NCI-H1436 (cell line): ENCODE data around the gene CCDC27.

ENCODE experiments used
- DNase-seq: peaks from one replicate; lab custom pipeline; 2025; lab: John Stamatoyannopoulos, UW

The CCDC27 gene

GRCh38 chr1:3752400-3752945 is at the start of gene CCDC27:
Gene CCDC27 (plus strand): TSS chr1:3752450. CDS start chr1:3752482, 32 bp downstream.
- DNase-seq: no peak

GRCh38 chr1:3702528-3702927 is 49.7 kb upstream of the CCDC27 start:
- no peak for DNase-seq

- DNase-seq: no peak
Observed at GRCh38 chr1:3702990-3703728, 49.1 kb upstream of the CCDC27 start.

GRCh38 chr1:3703786-3704371 is 48.4 kb upstream of the CCDC27 start:
- DNase-seq: no peak

GRCh38 chr1:3705341-3705950 is 46.8 kb upstream of the CCDC27 start:
- DNase-seq: no peak

- no peak for DNase-seq
Observed at GRCh38 chr1:3706651-3707297, 45.5 kb upstream of the CCDC27 start.

GRCh38 chr1:3707298-3707938 is 44.8 kb upstream of the CCDC27 start:
- no peak for DNase-seq

GRCh38 chr1:3707939-3708328 is 44.3 kb upstream of the CCDC27 start:
- no peak for DNase-seq

- DNase-seq: no peak
Observed at GRCh38 chr1:3708791-3709190, 43.5 kb upstream of the CCDC27 start.

GRCh38 chr1:3710251-3710650 is 42.0 kb upstream of the CCDC27 start:
- DNase-seq: no peak

GRCh38 chr1:3711381-3711779 is 40.9 kb upstream of the CCDC27 start:
- DNase-seq: no peak

GRCh38 chr1:3711780-3712451 is 40.3 kb upstream of the CCDC27 start:
- no peak for DNase-seq

- DNase-seq: no peak
Observed at GRCh38 chr1:3712573-3713535, 39.4 kb upstream of the CCDC27 start.

- DNase-seq: no peak
Observed at GRCh38 chr1:3713840-3714239, 38.4 kb upstream of the CCDC27 start.

GRCh38 chr1:3714284-3714741 is 37.9 kb upstream of the CCDC27 start:
- no peak for DNase-seq

GRCh38 chr1:3714814-3715213 is 37.4 kb upstream of the CCDC27 start:
- no peak for DNase-seq

GRCh38 chr1:3716351-3716750 is 35.9 kb upstream of the CCDC27 start:
- no peak for DNase-seq

GRCh38 chr1:3717041-3717714 is 35.1 kb upstream of the CCDC27 start:
- DNase-seq: peak; percentile 28

GRCh38 chr1:3717715-3718601 is 34.3 kb upstream of the CCDC27 start:
- DNase-seq: no peak
